ENCODE measurements around the gene NLRP8.
"Not testable (repeated sequence)": the region's sequence is repeated elsewhere in the genome, so short reads cannot be mapped to it uniquely, and the experiment has no call there.

The NLRP8 gene

GRCh38 chr19:55947532-55947931 lies at the start of gene NLRP8:
TSS of gene NLRP8 (plus strand) at chr19:55947832.
- no peak for DNase-seq

- no peak for DNase-seq
These were observed 48.7 kb upstream of the NLRP8 start for GRCh38 chr19:55898911-55899310.

GRCh38 chr19:55901369-55902079 lies 46.1 kb upstream of the NLRP8 start:
- no peak for DNase-seq

GRCh38 chr19:55902080-55902751 lies 45.4 kb upstream of the NLRP8 start:
- DNase-seq, result no peak

- no peak for DNase-seq
These were observed 40.3 kb upstream of the NLRP8 start for GRCh38 chr19:55907286-55907685.

- DNase-seq, result no peak
These were observed 39.9 kb upstream of the NLRP8 start for GRCh38 chr19:55907746-55908145.

- no peak for DNase-seq
These were observed 37.8 kb upstream of the NLRP8 start for GRCh38 chr19:55909801-55910200.

- DNase-seq, result no peak
These were observed 34.7 kb upstream of the NLRP8 start for GRCh38 chr19:55912916-55913315.

- DNase-seq, result no peak
These were observed 33.9 kb upstream of the NLRP8 start for GRCh38 chr19:55913643-55914268.

GRCh38 chr19:55923556-55923955 lies 24.1 kb upstream of the NLRP8 start:
- no peak for DNase-seq

GRCh38 chr19:55927991-55928390 lies 19.6 kb upstream of the NLRP8 start:
- no peak for DNase-seq

GRCh38 chr19:55929258-55929657 lies 18.4 kb upstream of the NLRP8 start:
- not testable (repeated sequence) for DNase-seq

- DNase-seq, result no peak
These were observed 16.6 kb upstream of the NLRP8 start for GRCh38 chr19:55930996-55931515.

- DNase-seq, result no peak
These were observed 15.7 kb upstream of the NLRP8 start, which contains the start of gene NLRP13 for GRCh38 chr19:55931936-55932386. TSS of gene NLRP13 (minus strand) at chr19:55932336. CDS start at chr19:55932311, 25 bp downstream.

GRCh38 chr19:55935206-55935605 lies 12.4 kb upstream of the NLRP8 start:
- no peak for DNase-seq

- no peak for DNase-seq
These were observed 8.4 kb upstream of the NLRP8 start for GRCh38 chr19:55939206-55939605.

GRCh38 chr19:55940306-55940705 lies 7.3 kb upstream of the NLRP8 start:
- DNase-seq, result no peak

- not testable (repeated sequence) for DNase-seq
These were observed 2.9 kb downstream of the NLRP8 start for GRCh38 chr19:55950566-55950965.

GRCh38 chr19:55956431-55956830 lies 8.8 kb downstream of the NLRP8 start:
- no peak for DNase-seq

GRCh38 chr19:55958356-55958755 lies 10.7 kb downstream of the NLRP8 start:
- no peak for DNase-seq

- no peak for DNase-seq
These were observed 12.5 kb downstream of the NLRP8 start for GRCh38 chr19:55959996-55960675.

- DNase-seq, result no peak
These were observed 14.6 kb downstream of the NLRP8 start for GRCh38 chr19:55962186-55962585.

GRCh38 chr19:55973982-55974381 lies 26.4 kb downstream of the NLRP8 start:
- DNase-seq, result no peak
